ENCODE measurements around the gene SGCE. TPM values are rescaled to one million over a fixed set of nuclear protein-coding genes. Genes with fewer than 3 reads are reported as not detected.

Gene SGCE
- total and polyA plus RNA-seq, 9 of the 15 experiments (the other 6 are each of a cell fraction or from before 2014, with no cell fraction given): 0.09 to 0.46 (median 0.28) TPM; not detected in 5

- TF ChIP-seq, protein P1, sequence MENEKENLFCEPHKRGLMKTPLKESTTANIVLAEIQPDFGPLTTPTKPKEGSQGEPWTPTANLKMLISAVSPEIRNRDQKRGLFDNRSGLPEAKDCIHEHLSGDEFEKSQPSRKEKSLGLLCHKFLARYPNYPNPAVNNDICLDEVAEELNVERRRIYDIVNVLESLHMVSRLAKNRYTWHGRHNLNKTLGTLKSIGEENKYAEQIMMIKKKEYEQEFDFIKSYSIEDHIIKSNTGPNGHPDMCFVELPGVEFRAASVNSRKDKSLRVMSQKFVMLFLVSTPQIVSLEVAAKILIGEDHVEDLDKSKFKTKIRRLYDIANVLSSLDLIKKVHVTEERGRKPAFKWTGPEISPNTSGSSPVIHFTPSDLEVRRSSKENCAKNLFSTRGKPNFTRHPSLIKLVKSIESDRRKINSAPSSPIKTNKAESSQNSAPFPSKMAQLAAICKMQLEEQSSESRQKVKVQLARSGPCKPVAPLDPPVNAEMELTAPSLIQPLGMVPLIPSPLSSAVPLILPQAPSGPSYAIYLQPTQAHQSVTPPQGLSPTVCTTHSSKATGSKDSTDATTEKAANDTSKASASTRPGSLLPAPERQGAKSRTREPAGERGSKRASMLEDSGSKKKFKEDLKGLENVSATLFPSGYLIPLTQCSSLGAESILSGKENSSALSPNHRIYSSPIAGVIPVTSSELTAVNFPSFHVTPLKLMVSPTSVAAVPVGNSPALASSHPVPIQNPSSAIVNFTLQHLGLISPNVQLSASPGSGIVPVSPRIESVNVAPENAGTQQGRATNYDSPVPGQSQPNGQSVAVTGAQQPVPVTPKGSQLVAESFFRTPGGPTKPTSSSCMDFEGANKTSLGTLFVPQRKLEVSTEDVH (IDR thresholded peaks at IDR 0.05; ENCODE audit: low read depth, partially characterized antibody): no peak
- TF ChIP-seq HDAC1 (IDR thresholded peaks at IDR 0.05) (no peak), NRF1 (conservative IDR thresholded peaks at IDR 0.05 in 1 of 2, IDR thresholded peaks at IDR 0.05 in 1 of 2) (peak; percentile 97), MAZ (CRISPR knock-in tag; conservative IDR thresholded peaks at IDR 0.05 in 1 of 2, IDR thresholded peaks at IDR 0.05 in 1 of 2) (peak; percentile 28 to 56; a peak in 1 of 4 replicates), SPI1 (IDR thresholded peaks at IDR 0.05; ENCODE audit: borderline replicate concordance, low read depth, low read length) (no peak), CTBP1 (IDR thresholded peaks at IDR 0.05; ENCODE audit: borderline replicate concordance) (peak; percentile 85), JUND (IDR thresholded peaks at IDR 0.05; ENCODE audit: borderline replicate concordance, low read depth, low read length) (0 out of 2 replicates have a peak, but pooled peaks have one; percentile 5), JUND (tag; IDR thresholded peaks at IDR 0.05; ENCODE audit: borderline replicate concordance, low read depth, low read length) (no peak), ARHGAP35 (IDR thresholded peaks at IDR 0.05; ENCODE audit: partially characterized antibody) (no peak), SRF (CRISPR knock-in tag; IDR thresholded peaks at IDR 0.05) (peak in 1 of 2 experiments; percentile 15; a peak in 1 of 4 replicates), MIER1 (IDR thresholded peaks at IDR 0.05; ENCODE audit: low read depth) (no peak), PHF21A (IDR thresholded peaks at IDR 0.05; ENCODE audit: borderline replicate concordance, low read depth) (no peak), ZNF324 (CRISPR knock-in tag; IDR thresholded peaks at IDR 0.05) (peak; percentile 65; the same call in 1 of the 2 replicates), EGR1 (conservative IDR thresholded peaks at IDR 0.05) (no peak), ZBTB7A (IDR thresholded peaks at IDR 0.05; ENCODE audit: borderline replicate concordance, control insufficient read depth, low read depth, low read length) (no peak), NFIX (CRISPR knock-in tag; IDR thresholded peaks at IDR 0.05; ENCODE audit: low read depth) (no peak), RBFOX2 (IDR thresholded peaks at IDR 0.05; ENCODE audit: low read depth, low read length) (no peak), DMBX1 (CRISPR knock-in tag; IDR thresholded peaks at IDR 0.05; ENCODE audit: borderline replicate concordance) (no peak), CTCF (IDR thresholded peaks at IDR 0.05 in 2 of 3, conservative IDR thresholded peaks at IDR 0.05 in 1 of 3; ENCODE audit: insufficient read depth in 2 of 3, low read depth in 1 of 3, low read length in 3 of 3) (peak in 2 of 3 experiments; percentile 7 to 12; a peak in 1 of 6 replicates)
Observed at GRCh38 chr7:94657771-94658693, 2.1 kb upstream of the SGCE start (continued).
